Thoracic aorta (tissue), 2 donors: ENCODE results near the gene LETM1. TPM values are rescaled to one million over a fixed set of nuclear protein-coding genes. Genes with fewer than 3 reads are reported as not detected.
"Not testable (repeated sequence)": the region's sequence is repeated elsewhere in the genome, so short reads cannot be mapped to it uniquely, and the experiment has no call there.

Experiments used
- ATAC-seq: fragments of 150-250 bp; one replicate; pipeline ENCODE4 v1.8.0; 2017; ENCODE audit warnings: low read depth; ENCODE audit not compliant: insufficient number of reproducible peaks, low FRiP score
- DNase-seq: peaks from one replicate; pipeline ENCODE4 v3.0.0-alpha.2; 2020; ENCODE audit warnings: low spot score
- H3K27ac ChIP-seq, 2 donors: fragments of 200-600 bp; sonication (generic); 1 replicate in 1 of 2; 2 replicates in 1 of 2; pipeline ENCODE4 v1.5.1; 2016; ENCODE audit warnings: mild to moderate bottlenecking in 2 of 2, moderate library complexity in 2 of 2
- H3K27me3 ChIP-seq: fragments of 200-600 bp; sonication (generic); replicated peaks from 2 replicates; pipeline ENCODE4 v1.6.0; 2016; ENCODE audit warnings: mild to moderate bottlenecking; ENCODE audit not compliant: insufficient read depth
- H3K36me3 ChIP-seq: fragments of 200-600 bp; sonication (generic); one replicate; pipeline ENCODE4 v1.5.1; 2016
- H3K4me1 ChIP-seq, 2 donors: fragments of 200-600 bp; sonication (generic); 1 replicate in 1 of 2; 2 replicates in 1 of 2; pipeline versions ENCODE4 v1.5.1 to v1.6.0; 2016; ENCODE audit warnings: low read depth in 2 of 2, mild to moderate bottlenecking in 1 of 2; ENCODE audit not compliant: control insufficient read depth in 1 of 2
- H3K4me3 ChIP-seq: fragments of 200-600 bp; sonication (generic); 2 replicates; pipeline ENCODE4 v1.5.1; 2016; ENCODE audit warnings: mild to moderate bottlenecking
- H3K9me3 ChIP-seq: fragments of 200-600 bp; sonication (generic); 2 replicates; pipeline ENCODE4 v1.5.1; 2016
- total RNA-seq, 2 donors: library from RNA; depleted of rRNA; stranded (reverse); fragments of >200 nt; gene quantifications; one replicate each; pipeline versions ENCODE4 v1.1.0 to v1.2.3, GENCODE V29; 2016
- TF ChIP-seq, protein P1 (sequence below): fragments of 200-600 bp; sonication (generic); IDR thresholded peaks from one replicate; pipeline ENCODE4 v1.5.1; 2019; ENCODE audit warnings: antibody characterized with exemption

LETM1 gene
- total RNA-seq, 2 donors from 2014 or later, result 30.5 to 68.9 TPM

DNA sequence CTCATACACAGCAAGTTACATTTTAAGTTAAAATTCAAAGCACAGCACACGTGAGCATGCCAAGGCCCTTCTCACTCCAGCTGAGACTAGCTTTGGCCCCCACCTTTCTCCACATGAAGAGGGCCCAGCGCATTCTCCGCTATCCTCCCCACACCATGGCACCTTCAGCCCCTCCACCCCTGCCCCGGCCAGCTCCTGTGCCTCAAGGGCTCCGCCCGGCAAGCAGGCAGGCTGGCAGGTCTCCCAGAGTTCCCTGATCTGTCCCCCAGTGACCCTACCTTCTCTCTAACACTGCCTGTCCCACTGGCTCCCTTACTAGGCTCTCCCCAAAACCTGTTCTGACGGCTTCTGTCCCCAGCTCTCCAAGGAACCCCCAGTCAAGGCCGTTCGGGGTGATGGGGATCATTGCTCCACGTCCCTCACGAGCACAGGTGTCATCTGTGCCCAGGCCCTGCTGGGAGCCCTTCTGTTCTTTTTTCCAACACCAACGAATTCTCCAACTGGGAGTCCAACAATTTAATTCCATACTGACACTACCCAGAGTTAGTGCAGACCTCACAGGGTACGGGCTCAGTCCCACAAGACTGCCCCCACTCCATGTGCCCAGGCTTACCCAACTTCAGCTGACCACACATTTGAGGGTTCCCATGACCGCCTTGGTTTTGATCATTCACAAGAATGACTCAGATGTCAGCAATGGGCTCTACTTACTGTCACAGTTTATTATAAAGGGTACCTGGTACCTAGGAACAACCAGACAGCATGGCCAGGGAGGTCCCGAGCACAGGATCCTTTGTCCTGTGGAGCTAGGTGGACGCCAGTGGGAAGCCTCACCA is 4.2 kb downstream of the LETM1 start:
- no peak overlapping the region for H3K27ac ChIP-seq
- H3K4me1 ChIP-seq, result peaks cover 0 to 10% of the 10 kb centered on the region in 2 donors
- no peaks in the 10 kb centered on the region for H3K27me3 ChIP-seq
- no peak overlapping the region for H3K4me3 ChIP-seq
- TF ChIP-seq, protein P1, sequence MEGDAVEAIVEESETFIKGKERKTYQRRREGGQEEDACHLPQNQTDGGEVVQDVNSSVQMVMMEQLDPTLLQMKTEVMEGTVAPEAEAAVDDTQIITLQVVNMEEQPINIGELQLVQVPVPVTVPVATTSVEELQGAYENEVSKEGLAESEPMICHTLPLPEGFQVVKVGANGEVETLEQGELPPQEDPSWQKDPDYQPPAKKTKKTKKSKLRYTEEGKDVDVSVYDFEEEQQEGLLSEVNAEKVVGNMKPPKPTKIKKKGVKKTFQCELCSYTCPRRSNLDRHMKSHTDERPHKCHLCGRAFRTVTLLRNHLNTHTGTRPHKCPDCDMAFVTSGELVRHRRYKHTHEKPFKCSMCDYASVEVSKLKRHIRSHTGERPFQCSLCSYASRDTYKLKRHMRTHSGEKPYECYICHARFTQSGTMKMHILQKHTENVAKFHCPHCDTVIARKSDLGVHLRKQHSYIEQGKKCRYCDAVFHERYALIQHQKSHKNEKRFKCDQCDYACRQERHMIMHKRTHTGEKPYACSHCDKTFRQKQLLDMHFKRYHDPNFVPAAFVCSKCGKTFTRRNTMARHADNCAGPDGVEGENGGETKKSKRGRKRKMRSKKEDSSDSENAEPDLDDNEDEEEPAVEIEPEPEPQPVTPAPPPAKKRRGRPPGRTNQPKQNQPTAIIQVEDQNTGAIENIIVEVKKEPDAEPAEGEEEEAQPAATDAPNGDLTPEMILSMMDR, result no peak
- H3K9me3 ChIP-seq, result no peaks in the 10 kb centered on the region
- ATAC-seq (no peak), DNase-seq (no peak)
- peaks cover 4% of the 10 kb centered on the region for H3K36me3 ChIP-seq

DNA sequence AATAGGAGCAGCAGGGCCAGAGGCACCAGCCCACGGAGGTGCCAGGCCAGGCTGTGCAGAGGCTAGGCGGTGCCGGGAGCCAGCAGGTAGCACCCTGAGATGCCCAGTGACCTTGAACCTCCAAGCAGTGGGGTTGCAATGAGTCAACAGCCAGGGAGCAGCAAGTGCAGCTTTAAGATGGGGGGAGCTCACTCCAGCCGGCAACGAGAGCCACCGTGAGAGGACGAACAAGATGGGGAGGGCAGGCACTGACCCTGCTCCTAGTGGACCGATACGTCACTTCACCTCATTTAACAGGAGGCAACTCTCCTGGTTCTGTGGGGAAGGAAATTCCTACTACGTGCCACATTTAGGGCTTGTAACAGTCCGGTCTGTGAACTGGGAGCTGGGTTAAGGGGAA is 4.8 kb downstream of the LETM1 start:
- DNase-seq, result no peak
- no peak for ATAC-seq
- Histone ChIP-seq H3K36me3 (peaks cover 4% of the 10 kb centered on the region), H3K4me3 (no peak overlapping the region), H3K4me1 (peaks cover 0 to 9% of the 10 kb centered on the region in 2 donors), H3K27ac (no peak overlapping the region), H3K27me3 (no peaks in the 10 kb centered on the region), H3K9me3 (no peaks in the 10 kb centered on the region)
- TF ChIP-seq, protein P1, result no peak

- Histone ChIP-seq H3K27ac (no peak overlapping the region), H3K36me3 (peaks cover 4% of the 10 kb centered on the region), H3K27me3 (no peaks in the 10 kb centered on the region), H3K4me3 (no peak overlapping the region), H3K9me3 (no peaks in the 10 kb centered on the region), H3K4me1 (peaks cover 0 to 8% of the 10 kb centered on the region in 2 donors)
- ATAC-seq, result no peak
- TF ChIP-seq, protein P1, result no peak
- DNase-seq, result no peak
These were observed 5.7 kb downstream of the LETM1 start for GRCh38 chr4:1850276-1850675.

- Histone ChIP-seq H3K9me3 (no peaks in the 10 kb centered on the region), H3K4me3 (no peak overlapping the region), H3K4me1 (no peaks in the 10 kb centered on the region), H3K27ac (no peak overlapping the region), H3K27me3 (no peaks in the 10 kb centered on the region), H3K36me3 (peaks cover 12% of the 10 kb centered on the region)
- DNase-seq (no peak), ATAC-seq (no peak)
- TF ChIP-seq, protein P1, result no peak
These were observed 9.4 kb downstream of the LETM1 start for GRCh38 chr4:1846580-1846979.

- H3K27ac ChIP-seq, H3K9me3 ChIP-seq, H3K4me3 ChIP-seq, ATAC-seq, DNase-seq, H3K4me1 ChIP-seq, H3K27me3 ChIP-seq: not testable (repeated sequence)
- H3K36me3 ChIP-seq, result peaks cover 26% of the 10 kb centered on the region
These were observed 11.3 kb downstream of the LETM1 start for GRCh38 chr4:1844618-1845017.

- peaks cover 28% of the 10 kb centered on the region for H3K36me3 ChIP-seq
- H3K9me3 ChIP-seq, result no peaks in the 10 kb centered on the region
- H3K4me1 ChIP-seq, result no peaks in the 10 kb centered on the region
- ATAC-seq (no peak), DNase-seq (no peak)
- no peaks in the 10 kb centered on the region for H3K27me3 ChIP-seq
- no peak overlapping the region for H3K27ac ChIP-seq
- H3K4me3 ChIP-seq, result no peak overlapping the region
- TF ChIP-seq, protein P1, result no peak
These were observed 12.1 kb downstream of the LETM1 start for GRCh38 chr4:1843852-1844251.
